Measurements from ENCODE around the gene LGALS4. TPM values are rescaled to one million over a fixed set of nuclear protein-coding genes. Genes with fewer than 3 reads are reported as not detected.
A peak's percentile ranks its signal among the peaks of the same experiment; 100 is the strongest.

The LGALS4 gene
- total RNA-seq, 1 experiment from 2014 or later: not detected

- Mint-ChIP-seq H3K9me3 (ENCODE audit: unreplicated experiment) (no peaks in the 10 kb centered on the region), H3K27ac (ENCODE audit: low read depth, unreplicated experiment) (peak overlapping the region; percentile 99), H3K36me3 (ENCODE audit: insufficient read depth, unreplicated experiment) (peaks cover 56% of the 10 kb centered on the region), H3K27me3 (ENCODE audit: insufficient read depth, unreplicated experiment) (no peaks in the 10 kb centered on the region), H3K4me3 (ENCODE audit: unreplicated experiment) (peak overlapping the region; percentile 97), H3K4me1 (ENCODE audit: insufficient read depth, unreplicated experiment) (peaks cover 22% of the 10 kb centered on the region)
- peak; percentile 96 for DNase-seq (ENCODE audit: unreplicated experiment)
- ChIA-PET POLR2A (interaction anchor here (0.5 to 2.7 kb wide), 28 partner anchors 10 to 918 kb away, joined by 3 to 59 read pairs (median 4); partner anchors contain the start of genes ACTN4, ECH1, EIF3K and MRPS12), CTCF (interaction anchor here (0.7 to 1.8 kb wide), 3 partner anchors 10 to 1196 kb away, joined by 3 to 15 read pairs (median 5); no protein-coding TSS in a partner anchor)
- intact Hi-C loops (cut with micrococcal nuclease): no loop called here
- TF ChIP-seq, protein P1, sequence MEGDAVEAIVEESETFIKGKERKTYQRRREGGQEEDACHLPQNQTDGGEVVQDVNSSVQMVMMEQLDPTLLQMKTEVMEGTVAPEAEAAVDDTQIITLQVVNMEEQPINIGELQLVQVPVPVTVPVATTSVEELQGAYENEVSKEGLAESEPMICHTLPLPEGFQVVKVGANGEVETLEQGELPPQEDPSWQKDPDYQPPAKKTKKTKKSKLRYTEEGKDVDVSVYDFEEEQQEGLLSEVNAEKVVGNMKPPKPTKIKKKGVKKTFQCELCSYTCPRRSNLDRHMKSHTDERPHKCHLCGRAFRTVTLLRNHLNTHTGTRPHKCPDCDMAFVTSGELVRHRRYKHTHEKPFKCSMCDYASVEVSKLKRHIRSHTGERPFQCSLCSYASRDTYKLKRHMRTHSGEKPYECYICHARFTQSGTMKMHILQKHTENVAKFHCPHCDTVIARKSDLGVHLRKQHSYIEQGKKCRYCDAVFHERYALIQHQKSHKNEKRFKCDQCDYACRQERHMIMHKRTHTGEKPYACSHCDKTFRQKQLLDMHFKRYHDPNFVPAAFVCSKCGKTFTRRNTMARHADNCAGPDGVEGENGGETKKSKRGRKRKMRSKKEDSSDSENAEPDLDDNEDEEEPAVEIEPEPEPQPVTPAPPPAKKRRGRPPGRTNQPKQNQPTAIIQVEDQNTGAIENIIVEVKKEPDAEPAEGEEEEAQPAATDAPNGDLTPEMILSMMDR (IDR thresholded peaks at IDR 0.05; ENCODE audit: unreplicated experiment): no peak
- BruUV-seq (replicated peaks): no TSS peak
Measured at GRCh38 chr19:38849147-38849859, 36.6 kb upstream of the LGALS4 start.

DNA sequence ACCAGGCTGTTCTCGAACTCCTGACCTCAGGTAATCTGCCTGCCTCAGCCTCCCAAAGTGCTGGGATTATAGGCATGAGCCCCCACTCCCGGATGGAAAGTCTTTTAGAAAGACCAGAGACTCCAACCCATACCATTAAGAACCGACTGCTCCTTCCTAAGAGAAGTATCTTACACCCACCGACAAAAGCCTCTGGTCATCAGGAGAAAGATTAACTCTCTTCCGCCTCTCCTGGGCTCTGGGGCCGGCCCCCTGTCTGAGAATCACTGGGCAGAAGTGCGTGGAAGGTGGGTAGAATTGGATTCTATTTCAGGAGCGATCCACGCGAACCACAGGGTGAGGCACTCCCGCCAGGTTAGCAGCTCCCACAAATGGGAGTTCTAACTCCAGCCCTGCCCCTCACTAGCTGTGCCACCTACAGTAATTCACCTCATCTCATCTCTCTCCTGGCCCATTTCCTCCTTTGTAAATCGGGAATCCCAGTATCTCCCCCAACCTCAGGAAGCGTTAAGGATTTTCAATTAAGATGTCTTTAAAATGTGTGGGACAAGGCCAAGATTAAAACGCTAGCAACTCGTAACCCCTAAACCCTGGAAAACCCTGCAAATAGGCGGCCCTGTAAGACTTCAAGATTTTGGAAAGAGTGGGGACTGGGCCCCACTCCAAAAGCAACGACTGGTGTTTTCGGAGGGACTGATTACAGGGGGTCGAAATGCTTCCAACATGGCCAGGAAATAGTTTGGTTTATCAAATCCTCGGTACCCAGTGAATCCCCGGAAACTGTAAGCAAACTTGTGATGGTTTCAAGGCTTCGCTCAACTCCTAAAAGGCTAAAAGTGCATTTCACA, 35.8 kb upstream of the LGALS4 start:
- CTCF ChIA-PET: interaction anchor here (1.1 to 1.8 kb wide), 2 partner anchors 9 to 15 kb away, joined by 3 to 15 read pairs; no protein-coding TSS in a partner anchor
- TF ChIP-seq, protein P1 (IDR thresholded peaks at IDR 0.05; ENCODE audit: unreplicated experiment): no peak
- TSS peak; percentile 40 for BruUV-seq (replicated peaks)
- intact Hi-C loops (cut with micrococcal nuclease): no loop called here
- DNase-seq (ENCODE audit: unreplicated experiment): no peak
- peak overlapping the region; percentile 97 for H3K4me3 Mint-ChIP-seq (ENCODE audit: unreplicated experiment)
- peaks cover 63% of the 10 kb centered on the region for H3K36me3 Mint-ChIP-seq (ENCODE audit: insufficient read depth, unreplicated experiment)
- no peaks in the 10 kb centered on the region for H3K27me3 Mint-ChIP-seq (ENCODE audit: insufficient read depth, unreplicated experiment)
- peak overlapping the region; percentile 99 for H3K27ac Mint-ChIP-seq (ENCODE audit: low read depth, unreplicated experiment)
- H3K9me3 Mint-ChIP-seq (ENCODE audit: unreplicated experiment): no peaks in the 10 kb centered on the region
- POLR2A ChIA-PET: interaction anchor here (0.5 to 2.7 kb wide), 29 partner anchors 9 to 918 kb away, joined by 3 to 59 read pairs (median 4); partner anchors contain the start of genes ACTN4, ECH1, EIF3K and MRPS12
- peaks cover 28% of the 10 kb centered on the region for H3K4me1 Mint-ChIP-seq (ENCODE audit: insufficient read depth, unreplicated experiment)

- ChIA-PET POLR2A (no interaction called here), CTCF (interaction anchor here (0.6 kb wide), 2 partner anchors 33 to 77 kb away, joined by 3 read pairs; no protein-coding TSS in a partner anchor)
- TF ChIP-seq, protein P1 (IDR thresholded peaks at IDR 0.05; ENCODE audit: unreplicated experiment): no peak
- intact Hi-C loops (cut with micrococcal nuclease): no loop called here
- BruUV-seq (replicated peaks): no TSS peak
- no peak overlapping the region for H3K4me3 Mint-ChIP-seq (ENCODE audit: unreplicated experiment)
- no peaks in the 10 kb centered on the region for H3K9me3 Mint-ChIP-seq (ENCODE audit: unreplicated experiment)
- H3K4me1 Mint-ChIP-seq (ENCODE audit: insufficient read depth, unreplicated experiment): peaks cover 27% of the 10 kb centered on the region
- no peak for DNase-seq (ENCODE audit: unreplicated experiment)
- H3K27me3 Mint-ChIP-seq (ENCODE audit: insufficient read depth, unreplicated experiment): no peaks in the 10 kb centered on the region
- H3K27ac Mint-ChIP-seq (ENCODE audit: low read depth, unreplicated experiment): no peak overlapping the region
- peaks cover 88% of the 10 kb centered on the region for H3K36me3 Mint-ChIP-seq (ENCODE audit: insufficient read depth, unreplicated experiment)
Measured at GRCh38 chr19:38846097-38846496, 33.4 kb upstream of the LGALS4 start.

Data from MCF 10A (cell line).